Measurements from ENCODE around the gene SERPINH1. TPM values are rescaled to one million over a fixed set of nuclear protein-coding genes. Genes with fewer than 3 reads are reported as not detected.

Gene SERPINH1
- total RNA-seq, 1 experiment from 2014 or later = 58.8 TPM

- DNase-seq = no peak
- H3K4me1 Mint-ChIP-seq (ENCODE audit: low read depth, unreplicated experiment) = peaks cover 28% of the 10 kb centered on the region
- intact Hi-C loops (cut with micrococcal nuclease; ENCODE audit: unreplicated experiment) = no loop called here
- peaks cover 12% of the 10 kb centered on the region for H3K27me3 Mint-ChIP-seq (ENCODE audit: unreplicated experiment)
- no peaks in the 10 kb centered on the region for H3K36me3 Mint-ChIP-seq (ENCODE audit: insufficient read depth, unreplicated experiment)
- H3K4me3 Mint-ChIP-seq (ENCODE audit: low read depth, unreplicated experiment) = no peak overlapping the region
- CTCF ChIA-PET = interaction anchor here (0.9 to 3.6 kb wide), 2 partner anchors 89 to 146 kb away, joined by 3 to 21 read pairs; no protein-coding TSS in a partner anchor
- no peak overlapping the region for H3K27ac Mint-ChIP-seq (ENCODE audit: unreplicated experiment)
- no TSS peak for BruUV-seq (replicated peaks)
- no peaks in the 10 kb centered on the region for H3K9me3 Mint-ChIP-seq (ENCODE audit: low read depth, unreplicated experiment)
- TF ChIP-seq CTCF (IDR thresholded peaks at IDR 0.05; ENCODE audit: unreplicated experiment) = no peak
These were observed 28.2 kb upstream of the SERPINH1 start for GRCh38 chr11:75533896-75534258.

- peaks cover 28% of the 10 kb centered on the region for H3K4me1 Mint-ChIP-seq (ENCODE audit: low read depth, unreplicated experiment)
- H3K27me3 Mint-ChIP-seq (ENCODE audit: unreplicated experiment) = peaks cover 6% of the 10 kb centered on the region
- CTCF ChIA-PET = interaction anchor here (0.9 to 3.6 kb wide), 2 partner anchors 89 to 146 kb away, joined by 3 to 21 read pairs; no protein-coding TSS in a partner anchor
- H3K4me3 Mint-ChIP-seq (ENCODE audit: low read depth, unreplicated experiment) = no peak overlapping the region
- H3K27ac Mint-ChIP-seq (ENCODE audit: unreplicated experiment) = peak overlapping the region; percentile 32
- peak; percentile 57 for DNase-seq
- no TSS peak for BruUV-seq (replicated peaks)
- intact Hi-C loops (cut with micrococcal nuclease; ENCODE audit: unreplicated experiment) = no loop called here
- no peak for TF ChIP-seq CTCF (IDR thresholded peaks at IDR 0.05; ENCODE audit: unreplicated experiment)
- H3K9me3 Mint-ChIP-seq (ENCODE audit: low read depth, unreplicated experiment) = no peaks in the 10 kb centered on the region
- no peaks in the 10 kb centered on the region for H3K36me3 Mint-ChIP-seq (ENCODE audit: insufficient read depth, unreplicated experiment)
These were observed 27.6 kb upstream of the SERPINH1 start for GRCh38 chr11:75534259-75535069.

GRCh38 chr11:75535071-75535470 is 27.0 kb upstream of the SERPINH1 start:
- CTCF ChIA-PET = interaction anchor here (3.6 kb wide), 1 partner anchor 90 kb away, joined by 21 read pairs; no protein-coding TSS in a partner anchor
- H3K27ac Mint-ChIP-seq (ENCODE audit: unreplicated experiment) = peak overlapping the region; percentile 32
- no peaks in the 10 kb centered on the region for H3K9me3 Mint-ChIP-seq (ENCODE audit: low read depth, unreplicated experiment)
- H3K4me1 Mint-ChIP-seq (ENCODE audit: low read depth, unreplicated experiment) = peaks cover 28% of the 10 kb centered on the region
- H3K27me3 Mint-ChIP-seq (ENCODE audit: unreplicated experiment) = no peaks in the 10 kb centered on the region
- BruUV-seq (replicated peaks) = no TSS peak
- no peak for DNase-seq
- intact Hi-C loops (cut with micrococcal nuclease; ENCODE audit: unreplicated experiment) = no loop called here
- H3K4me3 Mint-ChIP-seq (ENCODE audit: low read depth, unreplicated experiment) = no peak overlapping the region
- no peaks in the 10 kb centered on the region for H3K36me3 Mint-ChIP-seq (ENCODE audit: insufficient read depth, unreplicated experiment)
- no peak for TF ChIP-seq CTCF (IDR thresholded peaks at IDR 0.05; ENCODE audit: unreplicated experiment)

GRCh38 chr11:75536786-75537641 is 25.0 kb upstream of the SERPINH1 start:
- no peak for TF ChIP-seq CTCF (IDR thresholded peaks at IDR 0.05; ENCODE audit: unreplicated experiment)
- intact Hi-C loops (cut with micrococcal nuclease; ENCODE audit: unreplicated experiment) = no loop called here
- Mint-ChIP-seq H3K4me3 (ENCODE audit: low read depth, unreplicated experiment) (peak overlapping the region; percentile 7), H3K36me3 (ENCODE audit: insufficient read depth, unreplicated experiment) (no peaks in the 10 kb centered on the region), H3K9me3 (ENCODE audit: low read depth, unreplicated experiment) (no peaks in the 10 kb centered on the region), H3K4me1 (ENCODE audit: low read depth, unreplicated experiment) (peaks cover 28% of the 10 kb centered on the region), H3K27ac (ENCODE audit: unreplicated experiment) (peak overlapping the region; percentile 9), H3K27me3 (ENCODE audit: unreplicated experiment) (no peaks in the 10 kb centered on the region)
- CTCF ChIA-PET = interaction anchor here (1.1 kb wide), 1 partner anchor 169 kb away, joined by 3 read pairs; no protein-coding TSS in a partner anchor
- peak; percentile 69 for DNase-seq
- BruUV-seq (replicated peaks) = no TSS peak

Measured in Calu3 (cell line).